ENCODE results near the gene LMO1. TPM values are rescaled to one million over a fixed set of nuclear protein-coding genes. Genes with fewer than 3 reads are reported as not detected.

The LMO1 gene
- total and polyA plus RNA-seq, 9 of the 15 experiments (the other 6 are each of a cell fraction or from before 2014, with no cell fraction given), result not detected

DNA sequence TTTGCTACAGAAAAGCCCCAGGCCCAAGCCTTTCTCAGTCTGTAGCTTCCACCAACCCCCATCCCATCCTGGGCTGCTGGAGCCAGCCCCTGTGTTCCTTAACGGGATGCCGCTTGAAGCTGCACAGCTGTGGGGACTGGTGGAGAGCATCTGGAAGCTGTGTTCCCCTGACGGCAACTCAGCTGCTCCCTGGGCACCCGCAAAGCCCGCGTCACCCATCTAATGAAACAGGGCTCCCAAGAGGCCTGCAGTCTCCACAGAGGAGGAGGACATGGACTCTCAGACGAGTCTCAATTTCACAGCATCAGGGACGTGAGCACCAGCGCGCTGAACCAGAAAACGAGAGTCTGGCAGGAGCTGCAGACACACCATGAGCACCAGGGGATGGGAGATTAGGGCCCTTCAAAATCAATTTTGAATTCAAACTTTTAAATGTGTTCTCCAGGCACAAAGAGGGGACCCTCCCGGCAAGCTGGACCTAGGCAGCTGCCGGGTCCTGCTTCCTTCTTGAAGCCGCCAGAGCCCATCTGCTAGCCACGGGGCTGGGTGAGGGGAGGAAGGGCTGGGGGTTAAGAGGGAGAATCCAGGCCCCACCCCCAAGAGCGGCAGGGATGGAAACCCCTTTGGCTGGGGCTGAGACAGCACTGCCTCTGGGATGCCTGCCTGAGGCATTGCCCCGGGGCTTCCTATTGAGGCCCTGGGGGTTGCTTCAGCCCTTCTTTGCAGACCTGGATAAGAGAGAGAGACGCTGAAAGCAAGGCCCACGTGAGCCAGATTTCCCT lies 21.0 kb downstream of the LMO1 start:
- POLR2A ChIA-PET, result interaction anchor here (0.6 kb wide), 1 partner anchor 607 kb away, joined by 3 read pairs; no protein-coding TSS in a partner anchor
- Histone ChIP-seq H3K4me2 (ENCODE audit: insufficient read depth, low read length) (no peak overlapping the region), H3K36me3 (ENCODE audit: control insufficient read depth, insufficient read depth, low read length) (no peaks in the 10 kb centered on the region), H3K27me3 (ENCODE audit: control insufficient read depth in 2 of 2, insufficient read depth in 2 of 2, low read length in 2 of 2) (peaks cover 3 to 27% of the 10 kb centered on the region in 2 experiments; a peak in 3 of 5 replicates), H3K4me3 (no peak overlapping the region), H3K9ac (ENCODE audit: insufficient read depth in 1 of 2, low read depth in 2 of 2, low read length in 2 of 2) (no peak overlapping the region), H4K20me1 (replicated peaks; ENCODE audit: control insufficient read depth, insufficient read depth, low read length) (no peaks in the 10 kb centered on the region), H3K27ac (ENCODE audit: extremely low read depth, low read depth, low read length) (no peak overlapping the region), H3K9me3 (replicated peaks; ENCODE audit: control insufficient read depth, insufficient read depth, low read depth, low read length) (no peaks in the 10 kb centered on the region), H2AFZ (ENCODE audit: low read depth, low read length) (no peak overlapping the region), H3K79me2 (ENCODE audit: control insufficient read depth, insufficient read depth, low read length) (no peaks in the 10 kb centered on the region), H3K9me1 (ENCODE audit: control insufficient read depth, insufficient read depth, low read length) (peaks cover 2% of the 10 kb centered on the region), H3K4me1 (replicated peaks in 1 of 2; ENCODE audit: control insufficient read depth in 2 of 2, insufficient read depth in 2 of 2, low read length in 2 of 2) (no peaks in the 10 kb centered on the region)
- in situ Hi-C loops (cut with MboI) (no loop called here), intact Hi-C loops (cut with micrococcal nuclease) (no loop called here)
- WGBS (ENCODE audit: insufficient coverage, low coverage, missing lambda C conversion rate), result 0% methylated on average over 16 of the region's 19 CpGs
- CTCF ChIA-PET (ENCODE audit: low intra/inter-chr PET ratio), result no interaction called here
- FAIRE-seq (no peak), DNase-seq (ENCODE audit: extremely low read depth in 1 of 4, low spot score in 3 of 4) (no peak), ATAC-seq (no peak)
- TF ChIP-seq ZNF830 (CRISPR knock-in tag; IDR thresholded peaks at IDR 0.05) (no peak), CEBPB (tag; IDR thresholded peaks at IDR 0.05) (no peak), SMARCB1 (IDR thresholded peaks at IDR 0.05; ENCODE audit: insufficient read length, low read depth) (no peak), ZNF274 (IDR thresholded peaks at IDR 0.05; ENCODE audit: borderline replicate concordance, low read depth, low read length) (no peak), NFRKB (IDR thresholded peaks at IDR 0.05; ENCODE audit: low read depth) (no peak), HDAC2 (IDR thresholded peaks at IDR 0.05) (no peak), KLF10 (CRISPR knock-in tag; IDR thresholded peaks at IDR 0.05) (no peak), EP400 (IDR thresholded peaks at IDR 0.05) (no peak), ZNF785 (CRISPR knock-in tag; IDR thresholded peaks at IDR 0.05) (no peak), ZNF239 (CRISPR knock-in tag; IDR thresholded peaks at IDR 0.05) (no peak), EWSR1 (IDR thresholded peaks at IDR 0.05; ENCODE audit: borderline replicate concordance, low read depth, partially characterized antibody) (no peak)
- TF ChIP-seq, protein P1, sequence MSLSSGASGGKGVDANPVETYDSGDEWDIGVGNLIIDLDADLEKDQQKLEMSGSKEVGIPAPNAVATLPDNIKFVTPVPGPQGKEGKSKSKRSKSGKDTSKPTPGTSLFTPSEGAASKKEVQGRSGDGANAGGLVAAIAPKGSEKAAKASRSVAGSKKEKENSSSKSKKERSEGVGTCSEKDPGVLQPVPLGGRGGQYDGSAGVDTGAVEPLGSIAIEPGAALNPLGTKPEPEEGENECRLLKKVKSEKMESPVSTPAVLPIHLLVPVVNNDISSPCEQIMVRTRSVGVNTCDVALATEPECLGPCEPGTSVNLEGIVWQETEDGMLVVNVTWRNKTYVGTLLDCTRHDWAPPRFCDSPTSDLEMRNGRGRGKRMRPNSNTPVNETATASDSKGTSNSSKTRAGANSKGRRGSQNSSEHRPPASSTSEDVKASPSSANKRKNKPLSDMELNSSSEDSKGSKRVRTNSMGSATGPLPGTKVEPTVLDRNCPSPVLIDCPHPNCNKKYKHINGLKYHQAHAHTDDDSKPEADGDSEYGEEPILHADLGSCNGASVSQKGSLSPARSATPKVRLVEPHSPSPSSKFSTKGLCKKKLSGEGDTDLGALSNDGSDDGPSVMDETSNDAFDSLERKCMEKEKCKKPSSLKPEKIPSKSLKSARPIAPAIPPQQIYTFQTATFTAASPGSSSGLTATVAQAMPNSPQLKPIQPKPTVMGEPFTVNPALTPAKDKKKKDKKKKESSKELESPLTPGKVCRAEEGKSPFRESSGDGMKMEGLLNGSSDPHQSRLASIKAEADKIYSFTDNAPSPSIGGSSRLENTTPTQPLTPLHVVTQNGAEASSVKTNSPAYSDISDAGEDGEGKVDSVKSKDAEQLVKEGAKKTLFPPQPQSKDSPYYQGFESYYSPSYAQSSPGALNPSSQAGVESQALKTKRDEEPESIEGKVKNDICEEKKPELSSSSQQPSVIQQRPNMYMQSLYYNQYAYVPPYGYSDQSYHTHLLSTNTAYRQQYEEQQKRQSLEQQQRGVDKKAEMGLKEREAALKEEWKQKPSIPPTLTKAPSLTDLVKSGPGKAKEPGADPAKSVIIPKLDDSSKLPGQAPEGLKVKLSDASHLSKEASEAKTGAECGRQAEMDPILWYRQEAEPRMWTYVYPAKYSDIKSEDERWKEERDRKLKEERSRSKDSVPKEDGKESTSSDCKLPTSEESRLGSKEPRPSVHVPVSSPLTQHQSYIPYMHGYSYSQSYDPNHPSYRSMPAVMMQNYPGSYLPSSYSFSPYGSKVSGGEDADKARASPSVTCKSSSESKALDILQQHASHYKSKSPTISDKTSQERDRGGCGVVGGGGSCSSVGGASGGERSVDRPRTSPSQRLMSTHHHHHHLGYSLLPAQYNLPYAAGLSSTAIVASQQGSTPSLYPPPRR (CRISPR knock-in tag; IDR thresholded peaks at IDR 0.05; ENCODE audit: borderline replicate concordance), result no peak
- BruUV-seq (replicated peaks), result no TSS peak
